ENCODE results near the gene XRCC3. TPM values are rescaled to one million over a fixed set of nuclear protein-coding genes. Genes with fewer than 3 reads are reported as not detected.

Gene XRCC3
- total and polyA plus RNA-seq, 2 donors (not counting 3 experiments of a cell fraction or from before 2014, with no cell fraction given), result 13.6 to 27.2 TPM

DNA sequence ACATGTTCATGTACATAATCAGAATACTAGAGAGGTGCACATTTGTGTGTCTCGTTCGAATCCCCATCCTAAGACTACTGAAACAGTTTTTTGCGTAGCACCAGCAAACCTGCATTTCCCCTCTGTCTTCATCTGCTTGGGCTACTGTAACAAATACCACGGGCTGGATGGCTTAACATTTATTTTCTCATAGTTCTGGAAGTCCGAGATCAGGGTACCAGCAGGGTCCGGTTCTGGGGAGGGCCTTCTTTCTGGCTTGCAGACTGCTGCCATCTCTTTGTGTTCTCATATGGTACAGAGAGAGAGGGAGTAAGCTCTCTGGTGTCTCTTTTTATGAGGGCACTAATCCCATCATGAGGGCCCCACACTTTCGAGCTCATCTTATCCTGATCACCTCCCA lies 55.6 kb downstream of the XRCC3 start:
- TF ChIP-seq MAX (IDR thresholded peaks at IDR 0.05; ENCODE audit: insufficient read depth, insufficient read length), result no peak
- Histone ChIP-seq H4K20me1 (replicated peaks; ENCODE audit: control insufficient read depth, extremely low read depth, insufficient read depth, low read length) (no peaks in the 10 kb centered on the region), H3K9ac (replicated peaks; ENCODE audit: extremely low read depth, insufficient read depth, low read length) (no peak overlapping the region), H3K4me2 (ENCODE audit: insufficient read depth, low read length) (no peak overlapping the region), H3K9me1 (replicated peaks; ENCODE audit: control insufficient read depth, extremely low read depth, insufficient read depth, low read length) (no peaks in the 10 kb centered on the region), H3K36me3 (ENCODE audit: control insufficient read depth in 2 of 2, extremely low read depth in 1 of 2, insufficient read depth in 2 of 2, low read length in 2 of 2) (peaks cover 29 to 33% of the 10 kb centered on the region in 2 experiments), H3K4me1 (ENCODE audit: control insufficient read depth, extremely low read depth, insufficient read depth, low read length) (no peaks in the 10 kb centered on the region), H3K79me2 (ENCODE audit: control insufficient read depth, insufficient read depth, low read length) (peaks cover 54% of the 10 kb centered on the region), H3K27ac (ENCODE audit: insufficient read depth, low read depth, low read length) (no peak overlapping the region), H3K27me3 (ENCODE audit: control insufficient read depth in 2 of 2, insufficient read depth in 2 of 2, low read length in 2 of 2) (no peaks in the 10 kb centered on the region), H3K9me3 (replicated peaks; ENCODE audit: control insufficient read depth, insufficient read depth, low read length) (no peaks in the 10 kb centered on the region), H2AFZ (ENCODE audit: low read depth, low read length) (no peak overlapping the region), H3K4me3 (replicated peaks in 1 of 3; ENCODE audit: insufficient read depth in 1 of 3, low read depth in 1 of 3, low read length in 3 of 3) (no peak overlapping the region)
- BruUV-seq (replicated peaks), result no TSS peak
- dilution Hi-C loops (cut with MboI; ENCODE audit: extremely low pct_ligation_motif_present, low sequenced_read_pairs) (no loop called here), intact Hi-C loops (cut with micrococcal nuclease) (no loop called here)
- ChIA-PET POLR2A (no interaction called here), CTCF (no interaction called here)
- FAIRE-seq (no peak), DNase-seq (ENCODE audit: low read depth, low spot score) (no peak)

DNA sequence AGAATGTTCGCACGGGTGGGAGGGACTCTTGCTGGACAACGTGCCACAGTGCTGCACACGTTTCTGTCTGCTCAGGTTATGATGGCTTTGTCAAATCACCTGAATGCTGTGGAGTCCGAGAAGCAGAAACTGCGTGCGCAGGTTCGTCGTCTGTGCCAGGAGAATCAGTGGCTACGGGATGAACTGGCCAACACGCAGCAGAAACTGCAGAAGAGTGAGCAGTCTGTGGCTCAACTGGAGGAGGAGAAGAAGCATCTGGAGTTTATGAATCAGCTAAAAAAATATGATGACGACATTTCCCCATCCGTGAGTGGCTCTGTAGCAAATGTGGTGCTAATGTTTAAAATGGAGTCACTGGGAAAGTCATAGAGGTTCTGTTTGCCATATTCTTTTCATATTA lies 57.8 kb downstream of the XRCC3 start:
- dilution Hi-C loops (cut with MboI; ENCODE audit: extremely low pct_ligation_motif_present, low sequenced_read_pairs) (no loop called here), intact Hi-C loops (cut with micrococcal nuclease) (no loop called here)
- Histone ChIP-seq H3K4me3 (replicated peaks in 1 of 3; ENCODE audit: insufficient read depth in 1 of 3, low read depth in 1 of 3, low read length in 3 of 3) (no peak overlapping the region), H4K20me1 (replicated peaks; ENCODE audit: control insufficient read depth, extremely low read depth, insufficient read depth, low read length) (peaks cover 4% of the 10 kb centered on the region), H3K79me2 (ENCODE audit: control insufficient read depth, insufficient read depth, low read length) (peaks cover 59% of the 10 kb centered on the region), H3K9me3 (replicated peaks; ENCODE audit: control insufficient read depth, insufficient read depth, low read length) (no peaks in the 10 kb centered on the region), H3K27ac (ENCODE audit: insufficient read depth, low read depth, low read length) (no peak overlapping the region), H3K27me3 (ENCODE audit: control insufficient read depth in 2 of 2, insufficient read depth in 2 of 2, low read length in 2 of 2) (no peaks in the 10 kb centered on the region), H3K9me1 (replicated peaks; ENCODE audit: control insufficient read depth, extremely low read depth, insufficient read depth, low read length) (no peaks in the 10 kb centered on the region), H2AFZ (ENCODE audit: low read depth, low read length) (no peak overlapping the region), H3K9ac (replicated peaks; ENCODE audit: extremely low read depth, insufficient read depth, low read length) (no peak overlapping the region), H3K36me3 (ENCODE audit: control insufficient read depth in 2 of 2, extremely low read depth in 1 of 2, insufficient read depth in 2 of 2, low read length in 2 of 2) (peaks cover 21 to 34% of the 10 kb centered on the region in 2 experiments), H3K4me1 (ENCODE audit: control insufficient read depth, extremely low read depth, insufficient read depth, low read length) (no peaks in the 10 kb centered on the region), H3K4me2 (ENCODE audit: insufficient read depth, low read length) (no peak overlapping the region)
- FAIRE-seq (no peak), DNase-seq (ENCODE audit: low read depth, low spot score) (peak; percentile 12)
- CTCF ChIA-PET, result interaction anchor here (0.9 to 1.4 kb wide), 2 partner anchors 20 to 44 kb away, joined by 3 to 4 read pairs; no protein-coding TSS in a partner anchor
- TF ChIP-seq JUN (IDR thresholded peaks at IDR 0.05; ENCODE audit: borderline replicate concordance, insufficient read depth, insufficient read length, low read depth) (peak; percentile 1), EZH2 (IDR thresholded peaks at IDR 0.05; ENCODE audit: borderline replicate concordance, low read depth, low read length, severe bottlenecking) (no peak)
- POLR2A ChIA-PET, result interaction anchor here (0.6 kb wide), 1 partner anchor 65 kb away, joined by 4 read pairs; no protein-coding TSS in a partner anchor
- BruUV-seq (replicated peaks), result no TSS peak

Measured in endothelial cell of umbilical vein (primary cell).